Stimulated activated CD8-positive, alpha-beta memory T cell treated with anti-CD3 and anti-CD28 coated beads, Interleukin-2, amount 100 ng/mL, for 48 hours (primary cell): ENCODE measurements around the gene P3H2.

Experiments
- DNase-seq, 2 donors: peaks; one replicate each; pipeline ENCODE4 v3.0.0-alpha.2; 2020; ENCODE audit warnings: low read depth in 2 of 2

Gene P3H2

GRCh38 chr3:190016966-190017365 lies 103.7 kb downstream of the P3H2 start:
- no peak for DNase-seq

- DNase-seq, result no peak
Observed at GRCh38 chr3:190014940-190015339, 105.8 kb downstream of the P3H2 start.

GRCh38 chr3:190013943-190014924 lies 106.5 kb downstream of the P3H2 start:
- no peak for DNase-seq

GRCh38 chr3:190012784-190013183 lies 107.9 kb downstream of the P3H2 start:
- DNase-seq, result no peak

- DNase-seq, result no peak
Observed at GRCh38 chr3:190012314-190012782, 108.3 kb downstream of the P3H2 start.

- no peak for DNase-seq
Observed at GRCh38 chr3:190010486-190010885, 110.2 kb downstream of the P3H2 start.

GRCh38 chr3:190009614-190010013 lies 111.1 kb downstream of the P3H2 start:
- no peak for DNase-seq

- no peak for DNase-seq
Observed at GRCh38 chr3:190008432-190008831, 112.3 kb downstream of the P3H2 start.

GRCh38 chr3:190005343-190006113 lies 115.2 kb downstream of the P3H2 start:
- DNase-seq, result no peak

- no peak for DNase-seq
Observed at GRCh38 chr3:190004656-190005055, 116.0 kb downstream of the P3H2 start.

- DNase-seq, result no peak
Observed at GRCh38 chr3:190003681-190004123, 117.0 kb downstream of the P3H2 start.

GRCh38 chr3:190003068-190003467 lies 117.6 kb downstream of the P3H2 start:
- DNase-seq, result no peak

- no peak for DNase-seq
Observed at GRCh38 chr3:190001426-190001825, 119.3 kb downstream of the P3H2 start.

GRCh38 chr3:190000861-190001196 lies 119.9 kb downstream of the P3H2 start:
- no peak for DNase-seq

- DNase-seq, result no peak
Observed at GRCh38 chr3:190000187-190000860, 120.4 kb downstream of the P3H2 start.

- DNase-seq, result no peak
Observed at GRCh38 chr3:189999718-190000117, 121.0 kb downstream of the P3H2 start.

GRCh38 chr3:189995129-189995528 lies 125.6 kb downstream of the P3H2 start:
- no peak for DNase-seq

- DNase-seq, result no peak
Observed at GRCh38 chr3:189990826-189991225, 129.9 kb downstream of the P3H2 start.

GRCh38 chr3:189988854-189989253 lies 131.8 kb downstream of the P3H2 start:
- no peak for DNase-seq

- DNase-seq, result no peak
Observed at GRCh38 chr3:189988322-189988721, 132.4 kb downstream of the P3H2 start.

GRCh38 chr3:189985948-189986347 lies 134.7 kb downstream of the P3H2 start:
- no peak for DNase-seq

- no peak for DNase-seq
Observed at GRCh38 chr3:189983612-189984011, 137.1 kb downstream of the P3H2 start.
